CD4-positive, CD25-positive, alpha-beta regulatory T cell (primary cell): ENCODE measurements around the gene AATF. TPM values are rescaled to one million over a fixed set of nuclear protein-coding genes. Genes with fewer than 3 reads are reported as not detected.

ENCODE experiments used
- ATAC-seq, 2 donors: fragments of 150-1000 bp; cut with Tn5 transposase; one replicate each; pipeline ENCODE4 v1.10.0; 2021; ENCODE audit warnings: low read depth in 2 of 2, moderate number of reproducible peaks in 2 of 2, moderate library complexity in 1 of 2
- DNase-seq, 3 donors: peaks; one replicate each; pipeline versions ENCODE4 v3.0.0 to v3.0.0-alpha.2; 2012 to 2022; ENCODE audit warnings: mixed read lengths in 1 of 3
- H3K27ac ChIP-seq: one replicate; pipeline ENCODE4 v1.7.0; 2013; ENCODE audit warnings: mild to moderate bottlenecking, low read length; ENCODE audit not compliant: insufficient read depth, poor library complexity, severe bottlenecking
- H3K27me3 ChIP-seq: one replicate; pipeline ENCODE4 v1.7.0; 2013; ENCODE audit warnings: low read length; ENCODE audit not compliant: control insufficient read depth, insufficient read depth
- H3K36me3 ChIP-seq: one replicate; pipeline ENCODE4 v1.7.0; 2013; ENCODE audit warnings: mild to moderate bottlenecking, low read length, moderate library complexity; ENCODE audit not compliant: control insufficient read depth, insufficient read depth
- H3K4me1 ChIP-seq: 2 replicates; pipeline ENCODE4 v1.7.0; 2013; ENCODE audit warnings: mild to moderate bottlenecking, low read length; ENCODE audit not compliant: insufficient read depth, control insufficient read depth, poor library complexity, severe bottlenecking
- H3K4me3 ChIP-seq: one replicate; pipeline ENCODE4 v1.7.0; 2013; ENCODE audit warnings: low read depth, mild to moderate bottlenecking, low read length, moderate library complexity
- H3K9me3 ChIP-seq, 2 experiments: 1 replicate in 1 of 2; 2 replicates in 1 of 2; pipeline ENCODE4 v1.7.0; 2013; ENCODE audit warnings: low read length in 2 of 2, mild to moderate bottlenecking in 1 of 2, moderate library complexity in 1 of 2; ENCODE audit not compliant: control insufficient read depth in 2 of 2
- H3K27ac Mint-ChIP-seq, 3 donors: one replicate each; pipeline ENCODE4 v1.8.0; 2020 to 2022; ENCODE audit warnings: mild to moderate bottlenecking in 3 of 3, mixed read lengths in 3 of 3, moderate library complexity in 2 of 3
- H3K27me3 Mint-ChIP-seq: one replicate; pipeline ENCODE4 v1.8.0; 2022; ENCODE audit warnings: mild to moderate bottlenecking, mixed read lengths
- H3K36me3 Mint-ChIP-seq: one replicate; pipeline ENCODE4 v1.8.0; 2020; ENCODE audit warnings: mixed read lengths
- H3K4me1 Mint-ChIP-seq, 4 donors: one replicate each; pipeline ENCODE4 v1.8.0; 2020 to 2022; ENCODE audit warnings: mixed read lengths in 4 of 4, mild to moderate bottlenecking in 1 of 4
- H3K4me3 Mint-ChIP-seq, 4 donors: one replicate each; pipeline ENCODE4 v1.8.0; 2020 to 2022; ENCODE audit warnings: mild to moderate bottlenecking in 4 of 4, mixed read lengths in 4 of 4, moderate library complexity in 3 of 4
- H3K9me3 Mint-ChIP-seq, 7 donors: one replicate each; pipeline ENCODE4 v1.8.0; 2020 to 2022; ENCODE audit warnings: mixed read lengths in 7 of 7, mild to moderate bottlenecking in 3 of 7, moderate library complexity in 2 of 7
- polyA plus RNA-seq, 4 donors: library from polyadenylated mRNA; unstranded; fragments of 300-500 nt; fragmentation: Illumina TruSeq; gene quantifications; one replicate each; pipeline ENCODE4 v1.2.3, GENCODE V29; 2021
- total RNA-seq: library from RNA; stranded (reverse); gene quantifications from one replicate; pipeline ENCODE4 v1.2.3, GENCODE V29; 2022

AATF gene
- total and polyA plus RNA-seq, 5 donors from 2014 or later: 72.6 to 89.8 (median 83.3) TPM

GRCh38 chr17:37081287-37081686 is 132.5 kb downstream of the AATF start:
- DNase-seq (no peak), ATAC-seq (no peak)
- no peaks in the 10 kb centered on the region for H3K4me1 Mint-ChIP-seq
- H3K27me3 ChIP-seq: no peaks in the 10 kb centered on the region
- peaks cover 20% of the 10 kb centered on the region for H3K36me3 Mint-ChIP-seq
- H3K27ac ChIP-seq: no peak overlapping the region
- H3K9me3 ChIP-seq: peaks cover 0 to 5% of the 10 kb centered on the region in 2 experiments
- H3K4me3 Mint-ChIP-seq: no peak overlapping the region
- no peak overlapping the region for H3K4me3 ChIP-seq
- H3K27ac Mint-ChIP-seq: no peak overlapping the region
- H3K36me3 ChIP-seq: peaks cover 2% of the 10 kb centered on the region
- H3K9me3 Mint-ChIP-seq: peaks cover 0 to 7% (median 2%) of the 10 kb centered on the region in 7 donors
- no peaks in the 10 kb centered on the region for H3K4me1 ChIP-seq
- H3K27me3 Mint-ChIP-seq: peaks cover 4% of the 10 kb centered on the region

GRCh38 chr17:37082311-37082860 is 133.6 kb downstream of the AATF start:
- Mint-ChIP-seq H3K27me3 (peaks cover 4% of the 10 kb centered on the region), H3K36me3 (peaks cover 28% of the 10 kb centered on the region), H3K9me3 (peaks cover 0 to 7% (median 2%) of the 10 kb centered on the region in 7 donors), H3K4me3 (no peak overlapping the region), H3K4me1 (no peaks in the 10 kb centered on the region), H3K27ac (peak overlapping the region in 1 of 3 donors; percentile 57)
- DNase-seq (no peak), ATAC-seq (no peak)
- Histone ChIP-seq H3K4me1 (no peaks in the 10 kb centered on the region), H3K27ac (no peak overlapping the region), H3K9me3 (peaks cover 0 to 5% of the 10 kb centered on the region in 2 experiments), H3K27me3 (no peaks in the 10 kb centered on the region), H3K4me3 (no peak overlapping the region), H3K36me3 (peaks cover 10% of the 10 kb centered on the region)

- Mint-ChIP-seq H3K27me3 (peaks cover 4% of the 10 kb centered on the region), H3K9me3 (peaks cover 0 to 7% (median 2%) of the 10 kb centered on the region in 7 donors), H3K4me3 (no peak overlapping the region), H3K4me1 (peaks cover 0 to 5% (median 4%) of the 10 kb centered on the region in 4 donors), H3K36me3 (peaks cover 32% of the 10 kb centered on the region), H3K27ac (no peak overlapping the region)
- Histone ChIP-seq H3K36me3 (peaks cover 10% of the 10 kb centered on the region), H3K9me3 (peaks cover 0 to 5% of the 10 kb centered on the region in 2 experiments), H3K27me3 (no peaks in the 10 kb centered on the region), H3K4me3 (no peak overlapping the region), H3K27ac (no peak overlapping the region), H3K4me1 (peaks cover 1% of the 10 kb centered on the region)
- ATAC-seq (no peak), DNase-seq (no peak)
Measured at GRCh38 chr17:37082985-37083384, 134.2 kb downstream of the AATF start.

GRCh38 chr17:37083456-37083855 is 134.7 kb downstream of the AATF start:
- peaks cover 0 to 5% of the 10 kb centered on the region in 2 experiments for H3K9me3 ChIP-seq
- Mint-ChIP-seq H3K4me3 (no peak overlapping the region), H3K9me3 (peaks cover 0 to 7% (median 2%) of the 10 kb centered on the region in 7 donors), H3K36me3 (peaks cover 32% of the 10 kb centered on the region), H3K27me3 (peaks cover 4% of the 10 kb centered on the region), H3K4me1 (peaks cover 4 to 9% (median 8%) of the 10 kb centered on the region in 4 donors), H3K27ac (no peak overlapping the region)
- no peaks in the 10 kb centered on the region for H3K27me3 ChIP-seq
- ATAC-seq: no peak
- peaks cover 10% of the 10 kb centered on the region for H3K36me3 ChIP-seq
- DNase-seq: no peak
- no peak overlapping the region for H3K4me3 ChIP-seq
- peaks cover 6% of the 10 kb centered on the region for H3K4me1 ChIP-seq
- no peak overlapping the region for H3K27ac ChIP-seq

- H3K36me3 Mint-ChIP-seq: peaks cover 31% of the 10 kb centered on the region
- Histone ChIP-seq H3K4me1 (peaks cover 15% of the 10 kb centered on the region), H3K9me3 (no peaks in the 10 kb centered on the region), H3K4me3 (no peak overlapping the region), H3K27me3 (no peaks in the 10 kb centered on the region), H3K36me3 (peaks cover 10% of the 10 kb centered on the region), H3K27ac (no peak overlapping the region)
- no peak overlapping the region for H3K27ac Mint-ChIP-seq
- H3K4me3 Mint-ChIP-seq: no peak overlapping the region
- H3K27me3 Mint-ChIP-seq: peaks cover under 1% of the 10 kb centered on the region
- H3K9me3 Mint-ChIP-seq: peaks cover 0 to 4% (median 2%) of the 10 kb centered on the region in 7 donors
- DNase-seq (no peak), ATAC-seq (no peak)
- peaks cover 5 to 18% (median 14%) of the 10 kb centered on the region in 4 donors for H3K4me1 Mint-ChIP-seq
Measured at GRCh38 chr17:37084372-37084771, 135.6 kb downstream of the AATF start.

- Histone ChIP-seq H3K4me1 (peaks cover 28% of the 10 kb centered on the region), H3K36me3 (peaks cover 10% of the 10 kb centered on the region), H3K9me3 (no peaks in the 10 kb centered on the region), H3K27me3 (no peaks in the 10 kb centered on the region), H3K4me3 (no peak overlapping the region), H3K27ac (no peak overlapping the region)
- no peaks in the 10 kb centered on the region for H3K27me3 Mint-ChIP-seq
- H3K9me3 Mint-ChIP-seq: peaks cover 0 to 1% (median 0%) of the 10 kb centered on the region in 7 donors
- DNase-seq (no peak), ATAC-seq (no peak)
- peak overlapping the region in 1 of 3 donors; percentile 65 for H3K27ac Mint-ChIP-seq
- H3K4me1 Mint-ChIP-seq: peaks cover 13 to 37% (median 26%) of the 10 kb centered on the region in 4 donors
- H3K36me3 Mint-ChIP-seq: peaks cover 26% of the 10 kb centered on the region
- H3K4me3 Mint-ChIP-seq: no peak overlapping the region
Measured at GRCh38 chr17:37086334-37086733, 137.6 kb downstream of the AATF start.

GRCh38 chr17:37086948-37087347 is 138.2 kb downstream of the AATF start:
- peak overlapping the region in 1 of 4 donors; percentile 14 for H3K4me3 Mint-ChIP-seq
- H3K4me1 Mint-ChIP-seq: peaks cover 13 to 39% (median 26%) of the 10 kb centered on the region in 4 donors
- Histone ChIP-seq H3K27ac (no peak overlapping the region), H3K27me3 (no peaks in the 10 kb centered on the region), H3K9me3 (no peaks in the 10 kb centered on the region), H3K36me3 (peaks cover 10% of the 10 kb centered on the region), H3K4me3 (no peak overlapping the region), H3K4me1 (peaks cover 28% of the 10 kb centered on the region)
- H3K9me3 Mint-ChIP-seq: peaks cover 0 to 1% (median 0%) of the 10 kb centered on the region in 7 donors
- DNase-seq (no peak), ATAC-seq (no peak)
- H3K27me3 Mint-ChIP-seq: no peaks in the 10 kb centered on the region
- H3K27ac Mint-ChIP-seq: peak overlapping the region in 2 of 3 donors; percentile 1 to 65
- H3K36me3 Mint-ChIP-seq: peaks cover 26% of the 10 kb centered on the region

GRCh38 chr17:37087683-37088082 is 138.9 kb downstream of the AATF start:
- Mint-ChIP-seq H3K9me3 (no peaks in the 10 kb centered on the region), H3K36me3 (peaks cover 26% of the 10 kb centered on the region), H3K27ac (peak overlapping the region in 2 of 3 donors; percentile 53 to 95), H3K4me1 (peaks cover 13 to 39% (median 26%) of the 10 kb centered on the region in 4 donors), H3K27me3 (no peaks in the 10 kb centered on the region), H3K4me3 (peak overlapping the region in 1 of 4 donors; percentile 1)
- H3K36me3 ChIP-seq: peaks cover 10% of the 10 kb centered on the region
- H3K27ac ChIP-seq: no peak overlapping the region
- no peak overlapping the region for H3K4me3 ChIP-seq
- ATAC-seq (no peak), DNase-seq (no peak)
- H3K4me1 ChIP-seq: peaks cover 28% of the 10 kb centered on the region
- no peaks in the 10 kb centered on the region for H3K9me3 ChIP-seq
- no peaks in the 10 kb centered on the region for H3K27me3 ChIP-seq
